B cell (primary cell): ENCODE data around the gene WIPF1. TPM values are rescaled to one million over a fixed set of nuclear protein-coding genes. Genes with fewer than 3 reads are reported as not detected.

Experiments
- ATAC-seq: fragments of 200-7000 bp; cut with Tn5 transposase; one replicate; pipeline ENCODE4 v1.10.0; 2021; ENCODE audit warnings: low read depth, mild to moderate bottlenecking, moderate number of reproducible peaks, moderate library complexity
- CTCF ChIA-PET: fragments of 350-600 bp; sonication (Branson Sonifier 250); formaldehyde crosslinking; loops from one replicate; lab custom pipeline; 2021; ENCODE audit warnings: antibody characterized with exemption, inconsistent platforms; lab: Charles Lee
- POLR2A ChIA-PET: fragments of 350-600 bp; sonication (Branson Sonifier 250); formaldehyde crosslinking; loops from one replicate; lab custom pipeline; 2021; ENCODE audit warnings: antibody characterized with exemption; lab: Charles Lee
- DNase-seq: peaks from one replicate; pipeline ENCODE4 v3.0.0; 2013
- H2AFZ ChIP-seq: 2 replicates; pipeline ENCODE4 v1.6.1; 2012; ENCODE audit warnings: mild to moderate bottlenecking, low read depth, low read length; ENCODE audit not compliant: insufficient read depth, poor library complexity, severe bottlenecking
- H3K27ac ChIP-seq, 2 donors: 1 replicate in 1 of 2; 2 replicates in 1 of 2; pipeline ENCODE4 v1.5.1; 2012 to 2013; ENCODE audit warnings: low read length in 2 of 2, mild to moderate bottlenecking in 2 of 2, moderate library complexity in 1 of 2
- H3K27me3 ChIP-seq, 4 experiments: fragments of 200-600 bp in 1 of 4; sonication (generic) in 1 of 4; replicated peaks in 1 of 4; 1 replicate in 2 of 4; 2 replicates in 2 of 4; pipeline versions ENCODE4 v1.6.1 to v1.7.0; 2013 to 2016; ENCODE audit warnings: low read length in 3 of 4, mild to moderate bottlenecking in 2 of 4, mixed read lengths in 1 of 4, moderate library complexity in 1 of 4; ENCODE audit not compliant: insufficient read depth in 4 of 4, control insufficient read depth in 3 of 4; ENCODE audit errors: control extremely low read depth in 1 of 4
- H3K36me3 ChIP-seq, 2 experiments: replicated peaks in 1 of 2; 1 replicate in 1 of 2; 2 replicates in 1 of 2; pipeline versions ENCODE4 v1.6.1 to v1.7.1; 2013; ENCODE audit warnings: low read length in 1 of 2; ENCODE audit not compliant: insufficient read depth in 2 of 2, control insufficient read depth in 1 of 2; ENCODE audit errors: control extremely low read depth in 1 of 2, extremely low read depth in 1 of 2
- H3K4me1 ChIP-seq, 2 donors: fragments of 200-600 bp in 1 of 2; sonication (generic) in 1 of 2; 1 replicate in 1 of 2; 2 replicates in 1 of 2; pipeline versions ENCODE4 v1.5.1 to v1.6.1; 2013 to 2017; ENCODE audit warnings: low read length in 2 of 2; ENCODE audit not compliant: control insufficient read depth in 2 of 2, insufficient read depth in 2 of 2
- H3K4me2 ChIP-seq: replicated peaks from 2 replicates; pipeline ENCODE3; 2012; ENCODE audit warnings: mild to moderate bottlenecking, low read depth, low read length; ENCODE audit not compliant: poor library complexity, severe bottlenecking
- H3K4me3 ChIP-seq, 5 experiments: fragments of 200-600 bp in 1 of 5; sonication (generic) in 1 of 5; 1 replicate in 3 of 5; 2 replicates in 2 of 5; pipeline versions ENCODE4 v1.5.1 to v1.7.0; 2011 to 2016; ENCODE audit warnings: low read length in 4 of 5, mild to moderate bottlenecking in 4 of 5, low read depth in 2 of 5, control low read depth in 1 of 5, moderate library complexity in 1 of 5; ENCODE audit not compliant: insufficient read depth in 1 of 5; ENCODE audit errors: control extremely low read depth in 1 of 5, extremely low read depth in 1 of 5
- H3K79me2 ChIP-seq: fragments of 200-600 bp; sonication (generic); one replicate; pipeline ENCODE4 v1.6.0; 2016; ENCODE audit warnings: low read length; ENCODE audit not compliant: control insufficient read depth, insufficient read depth
- H3K9ac ChIP-seq: fragments of 200-600 bp; sonication (generic); 2 replicates; pipeline ENCODE4 v1.6.1; 2017; ENCODE audit warnings: mild to moderate bottlenecking, low read length, moderate library complexity
- H3K9me3 ChIP-seq, 3 donors: one replicate each; pipeline versions ENCODE4 v1.6.1 to v1.7.1; 2013; ENCODE audit warnings: low read length in 2 of 3; ENCODE audit not compliant: control insufficient read depth in 2 of 3, insufficient read depth in 1 of 3; ENCODE audit errors: control extremely low read depth in 1 of 3
- H4K20me1 ChIP-seq: 2 replicates; pipeline ENCODE4 v1.6.0; 2012; ENCODE audit warnings: mild to moderate bottlenecking, low read length; ENCODE audit not compliant: insufficient read depth, control insufficient read depth, poor library complexity, severe bottlenecking
- H3K27ac Mint-ChIP-seq: one replicate; pipeline ENCODE4 v1.8.0; 2021; ENCODE audit warnings: mixed read lengths
- H3K27me3 Mint-ChIP-seq: one replicate; pipeline ENCODE4 v1.8.0; 2021; ENCODE audit warnings: mixed read lengths
- H3K4me1 Mint-ChIP-seq: one replicate; pipeline ENCODE4 v1.8.0; 2021; ENCODE audit warnings: mixed read lengths
- H3K4me3 Mint-ChIP-seq: one replicate; pipeline ENCODE4 v1.8.0; 2021; ENCODE audit warnings: mixed read lengths
- H3K9me3 Mint-ChIP-seq: one replicate; pipeline ENCODE4 v1.8.0; 2022; ENCODE audit warnings: mixed read lengths; ENCODE audit not compliant: insufficient read depth
- EZH2 ChIP-seq: IDR thresholded peaks from 2 replicates; pipeline ENCODE4 v1.6.1; 2012; ENCODE audit warnings: borderline replicate concordance, low read depth, mild to moderate bottlenecking, moderate library complexity, low read length; ENCODE audit not compliant: insufficient read depth, poor library complexity, severe bottlenecking
- WGBS: methylation state at CpG from one replicate; pipeline ENCODE4 v1.1.5; 2013; ENCODE audit warnings: missing lambda C conversion rate; ENCODE audit not compliant: insufficient coverage; 5-methylcytosine and 5-hydroxymethylcytosine counted together
- intact Hi-C: fragments of 100-400 bp; cut with micrococcal nuclease; formaldehyde crosslinking; loops from one replicate; pipeline ENCODE4 v1.10.0; 2022
- polyA plus RNA-seq: library from polyadenylated mRNA; depleted of rRNA; stranded (reverse); fragments of >200 nt; gene quantifications from 2 replicates; pipeline ENCODE4 v1.2.3, GENCODE V29; 2012
- total RNA-seq, 2 donors: library from RNA; stranded (reverse); fragments of 120-200 nt in 1 of 2; gene quantifications; 1 replicate in 1 of 2; 2 replicates in 1 of 2; pipeline versions ENCODE4 v1.2.3 to v1.2.4, GENCODE V29; 2013 to 2022
- TF ChIP-seq, protein P1 (sequence below): fragments of 200-600 bp; IDR thresholded peaks from one replicate; pipeline ENCODE4 v1.8.0; 2022; ENCODE audit warnings: antibody characterized with exemption, mild to moderate bottlenecking

Gene WIPF1
- total and polyA plus RNA-seq, 2 donors (not counting 1 experiment from before 2014, with no cell fraction given), result 137 to 390 TPM

GRCh38 chr2:174574657-174575056 is 22.9 kb downstream of the WIPF1 start:
- H3K79me2 ChIP-seq, result peaks cover 78% of the 10 kb centered on the region
- ChIA-PET CTCF (interaction anchor here (0.7 to 16.4 kb wide), 7 partner anchors 27 to 124 kb away, joined by 3 to 384 read pairs (median 14); partner anchors contain the start of gene WIPF1), POLR2A (no interaction called here)
- no peaks in the 10 kb centered on the region for H3K9me3 ChIP-seq
- no peak overlapping the region for H3K9ac ChIP-seq
- H3K4me3 Mint-ChIP-seq, result no peak overlapping the region
- TF ChIP-seq, protein P1, sequence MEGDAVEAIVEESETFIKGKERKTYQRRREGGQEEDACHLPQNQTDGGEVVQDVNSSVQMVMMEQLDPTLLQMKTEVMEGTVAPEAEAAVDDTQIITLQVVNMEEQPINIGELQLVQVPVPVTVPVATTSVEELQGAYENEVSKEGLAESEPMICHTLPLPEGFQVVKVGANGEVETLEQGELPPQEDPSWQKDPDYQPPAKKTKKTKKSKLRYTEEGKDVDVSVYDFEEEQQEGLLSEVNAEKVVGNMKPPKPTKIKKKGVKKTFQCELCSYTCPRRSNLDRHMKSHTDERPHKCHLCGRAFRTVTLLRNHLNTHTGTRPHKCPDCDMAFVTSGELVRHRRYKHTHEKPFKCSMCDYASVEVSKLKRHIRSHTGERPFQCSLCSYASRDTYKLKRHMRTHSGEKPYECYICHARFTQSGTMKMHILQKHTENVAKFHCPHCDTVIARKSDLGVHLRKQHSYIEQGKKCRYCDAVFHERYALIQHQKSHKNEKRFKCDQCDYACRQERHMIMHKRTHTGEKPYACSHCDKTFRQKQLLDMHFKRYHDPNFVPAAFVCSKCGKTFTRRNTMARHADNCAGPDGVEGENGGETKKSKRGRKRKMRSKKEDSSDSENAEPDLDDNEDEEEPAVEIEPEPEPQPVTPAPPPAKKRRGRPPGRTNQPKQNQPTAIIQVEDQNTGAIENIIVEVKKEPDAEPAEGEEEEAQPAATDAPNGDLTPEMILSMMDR, result no peak
- TF ChIP-seq EZH2, result no peak
- H3K4me2 ChIP-seq, result no peak overlapping the region
- H3K4me1 Mint-ChIP-seq, result peaks cover 22% of the 10 kb centered on the region
- H3K4me3 ChIP-seq, result no peak overlapping the region
- 73% methylated on average over 2 of the region's 2 CpGs for WGBS
- intact Hi-C loops, result no loop called here
- peak overlapping the region in 1 of 2 donors; percentile 55 for H3K27ac ChIP-seq
- DNase-seq, result no peak
- ATAC-seq, result no peak
- H3K27ac Mint-ChIP-seq, result no peak overlapping the region
- peaks cover 46% of the 10 kb centered on the region for H4K20me1 ChIP-seq
- H3K4me1 ChIP-seq, result peaks cover 5 to 6% of the 10 kb centered on the region in 2 donors
- H3K27me3 Mint-ChIP-seq, result no peaks in the 10 kb centered on the region
- peaks cover 0 to 94% of the 10 kb centered on the region in 2 experiments for H3K36me3 ChIP-seq
- no peak overlapping the region for H2AFZ ChIP-seq
- H3K9me3 Mint-ChIP-seq, result no peaks in the 10 kb centered on the region
- no peaks in the 10 kb centered on the region for H3K27me3 ChIP-seq

- DNase-seq (no peak), ATAC-seq (no peak)
- Mint-ChIP-seq H3K27me3 (no peaks in the 10 kb centered on the region), H3K27ac (peak overlapping the region; percentile 3), H3K9me3 (no peaks in the 10 kb centered on the region), H3K4me3 (no peak overlapping the region), H3K4me1 (peaks cover 16% of the 10 kb centered on the region)
- H3K4me3 ChIP-seq, result no peak overlapping the region
- no peak for TF ChIP-seq EZH2
- TF ChIP-seq, protein P1, result no peak
- peak overlapping the region in 1 of 2 donors; percentile 55 for H3K27ac ChIP-seq
- no peaks in the 10 kb centered on the region for H3K4me1 ChIP-seq
- CTCF ChIA-PET, result interaction anchor here (0.9 to 16.4 kb wide), 7 partner anchors 12 to 127 kb away, joined by 3 to 384 read pairs (median 4); partner anchors contain the start of gene WIPF1
- intact Hi-C loops, result no loop called here
- H3K36me3 ChIP-seq, result peaks cover 2 to 93% of the 10 kb centered on the region in 2 experiments
- no peaks in the 10 kb centered on the region for H3K9me3 ChIP-seq
- H4K20me1 ChIP-seq, result peaks cover 50% of the 10 kb centered on the region
- H3K79me2 ChIP-seq, result peaks cover 68% of the 10 kb centered on the region
- no peak overlapping the region for H3K9ac ChIP-seq
- POLR2A ChIA-PET, result no interaction called here
- no peak overlapping the region for H3K4me2 ChIP-seq
- 97% methylated on average over 3 of the region's 6 CpGs for WGBS
- H2AFZ ChIP-seq, result no peak overlapping the region
- no peaks in the 10 kb centered on the region for H3K27me3 ChIP-seq
Observed at GRCh38 chr2:174573621-174574081, 24.0 kb downstream of the WIPF1 start.
